ENCODE data around the gene SEMA6B.

- TF ChIP-seq CTCF (IDR thresholded peaks at IDR 0.05) (no peak), POLR2AphosphoS5 (IDR thresholded peaks at IDR 0.05) (no peak)
Measured at GRCh38 chr19:4496304-4496703, 63.2 kb downstream of the SEMA6B start.
